ENCODE results near the gene POLN.

The POLN gene

DNA sequence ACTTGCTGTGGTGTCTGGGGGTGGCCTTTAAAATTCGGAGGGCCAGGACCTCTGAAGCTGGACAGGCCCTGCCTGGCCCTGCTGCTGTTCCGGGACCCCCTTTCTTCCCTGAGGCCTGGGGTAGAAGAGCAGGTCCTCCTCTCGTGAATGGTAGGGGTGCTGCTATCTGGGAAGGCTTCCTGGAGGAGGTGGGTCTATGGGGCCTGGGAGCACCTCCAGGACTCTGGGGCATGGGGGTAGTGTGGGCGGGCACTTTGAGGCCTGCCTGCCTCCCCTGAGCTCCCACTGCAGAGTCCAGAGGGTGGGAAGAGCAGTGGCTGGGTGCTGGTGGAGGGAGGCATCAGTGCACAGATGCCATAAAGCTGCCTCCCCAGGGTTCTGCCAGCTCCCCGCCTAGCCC is 24.9 kb upstream of the POLN start:
- DNase-seq (ENCODE audit: low read depth, low spot score), result no peak
- in situ Hi-C loops (cut with HindIII; ENCODE audit: low sequenced_read_pairs), result no loop called here
- no peak overlapping the region for H3K4me3 ChIP-seq (ENCODE audit: low read depth, low read length)
- TF ChIP-seq, protein P1, sequence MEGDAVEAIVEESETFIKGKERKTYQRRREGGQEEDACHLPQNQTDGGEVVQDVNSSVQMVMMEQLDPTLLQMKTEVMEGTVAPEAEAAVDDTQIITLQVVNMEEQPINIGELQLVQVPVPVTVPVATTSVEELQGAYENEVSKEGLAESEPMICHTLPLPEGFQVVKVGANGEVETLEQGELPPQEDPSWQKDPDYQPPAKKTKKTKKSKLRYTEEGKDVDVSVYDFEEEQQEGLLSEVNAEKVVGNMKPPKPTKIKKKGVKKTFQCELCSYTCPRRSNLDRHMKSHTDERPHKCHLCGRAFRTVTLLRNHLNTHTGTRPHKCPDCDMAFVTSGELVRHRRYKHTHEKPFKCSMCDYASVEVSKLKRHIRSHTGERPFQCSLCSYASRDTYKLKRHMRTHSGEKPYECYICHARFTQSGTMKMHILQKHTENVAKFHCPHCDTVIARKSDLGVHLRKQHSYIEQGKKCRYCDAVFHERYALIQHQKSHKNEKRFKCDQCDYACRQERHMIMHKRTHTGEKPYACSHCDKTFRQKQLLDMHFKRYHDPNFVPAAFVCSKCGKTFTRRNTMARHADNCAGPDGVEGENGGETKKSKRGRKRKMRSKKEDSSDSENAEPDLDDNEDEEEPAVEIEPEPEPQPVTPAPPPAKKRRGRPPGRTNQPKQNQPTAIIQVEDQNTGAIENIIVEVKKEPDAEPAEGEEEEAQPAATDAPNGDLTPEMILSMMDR (IDR thresholded peaks at IDR 0.05; ENCODE audit: low read depth, low read length), result no peak

DNA sequence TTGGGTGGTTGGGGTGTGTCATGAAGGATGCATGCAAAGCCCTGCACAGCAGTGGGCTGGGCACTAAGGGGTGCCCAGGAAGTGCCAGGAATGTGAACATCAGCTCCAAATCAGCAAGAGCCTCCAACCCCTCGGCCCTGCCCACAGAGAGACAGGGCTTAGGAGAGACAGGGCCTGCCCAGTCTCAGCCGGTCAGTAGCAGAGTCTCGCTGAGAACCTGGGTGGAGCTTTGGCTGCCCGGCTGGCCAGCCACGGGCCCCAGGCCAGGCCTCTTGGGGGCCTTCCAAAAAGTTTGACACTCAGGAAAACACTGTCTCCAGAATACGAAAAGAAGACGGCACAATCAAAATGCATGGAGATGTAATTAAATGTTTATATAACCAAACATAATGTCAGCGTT is 24.3 kb upstream of the POLN start:
- DNase-seq (ENCODE audit: low read depth, low spot score), result no peak
- TF ChIP-seq, protein P1 (IDR thresholded peaks at IDR 0.05; ENCODE audit: low read depth, low read length), result no peak
- in situ Hi-C loops (cut with HindIII; ENCODE audit: low sequenced_read_pairs), result no loop called here
- H3K4me3 ChIP-seq (ENCODE audit: low read depth, low read length), result no peak overlapping the region

DNA sequence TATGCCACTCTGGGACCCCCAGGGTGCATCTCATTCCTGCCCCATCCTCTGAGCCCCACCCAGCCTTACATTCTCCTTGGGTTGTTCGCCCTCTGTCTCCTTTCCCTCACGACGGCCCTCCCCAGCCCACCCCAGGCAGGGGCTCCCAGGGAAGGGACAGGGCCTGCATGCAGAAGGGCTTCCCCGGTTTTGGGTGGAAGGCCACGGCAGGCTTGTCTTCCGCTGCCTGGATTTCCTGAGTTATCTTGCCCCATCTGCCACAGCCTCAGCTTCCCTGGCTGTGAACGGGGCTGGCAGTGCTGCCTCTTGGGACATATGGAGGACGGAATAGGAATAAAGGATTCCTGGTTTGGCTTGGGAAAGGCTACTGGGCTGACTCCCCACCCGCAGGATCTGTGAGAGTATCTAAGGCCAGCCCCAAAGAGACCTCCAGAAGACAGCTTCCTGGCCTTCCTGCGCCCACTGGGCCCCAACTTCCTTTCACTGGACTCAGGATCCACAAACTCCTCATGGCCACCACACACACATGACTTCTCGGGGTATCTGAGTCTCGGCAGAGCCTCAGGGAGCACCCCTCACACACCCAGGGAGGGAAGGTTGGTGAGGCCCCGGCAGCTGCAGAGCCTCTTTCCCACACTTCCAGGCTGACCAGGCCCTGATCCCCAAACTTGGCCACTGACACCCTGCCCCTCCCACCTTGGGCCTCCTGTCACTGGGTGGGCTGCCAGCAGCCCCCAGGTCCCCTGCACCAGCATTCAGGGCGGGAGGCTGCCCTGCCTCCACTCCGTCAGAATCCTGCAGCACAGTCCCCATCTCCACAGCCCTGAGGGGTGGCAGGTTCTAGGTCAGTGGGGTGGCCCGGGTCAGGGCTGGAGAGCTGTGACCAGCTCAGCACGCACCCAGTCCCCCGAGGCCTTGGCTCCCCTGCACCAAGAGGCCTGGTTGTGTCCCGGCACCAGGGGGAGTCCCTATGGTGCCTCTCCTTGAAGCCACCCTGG is 23.5 kb upstream of the POLN start:
- DNase-seq (ENCODE audit: low read depth, low spot score), result no peak
- in situ Hi-C loops (cut with HindIII; ENCODE audit: low sequenced_read_pairs), result no loop called here
- no peak overlapping the region for H3K4me3 ChIP-seq (ENCODE audit: low read depth, low read length)
- TF ChIP-seq, protein P1 (IDR thresholded peaks at IDR 0.05; ENCODE audit: low read depth, low read length), result no peak

DNA sequence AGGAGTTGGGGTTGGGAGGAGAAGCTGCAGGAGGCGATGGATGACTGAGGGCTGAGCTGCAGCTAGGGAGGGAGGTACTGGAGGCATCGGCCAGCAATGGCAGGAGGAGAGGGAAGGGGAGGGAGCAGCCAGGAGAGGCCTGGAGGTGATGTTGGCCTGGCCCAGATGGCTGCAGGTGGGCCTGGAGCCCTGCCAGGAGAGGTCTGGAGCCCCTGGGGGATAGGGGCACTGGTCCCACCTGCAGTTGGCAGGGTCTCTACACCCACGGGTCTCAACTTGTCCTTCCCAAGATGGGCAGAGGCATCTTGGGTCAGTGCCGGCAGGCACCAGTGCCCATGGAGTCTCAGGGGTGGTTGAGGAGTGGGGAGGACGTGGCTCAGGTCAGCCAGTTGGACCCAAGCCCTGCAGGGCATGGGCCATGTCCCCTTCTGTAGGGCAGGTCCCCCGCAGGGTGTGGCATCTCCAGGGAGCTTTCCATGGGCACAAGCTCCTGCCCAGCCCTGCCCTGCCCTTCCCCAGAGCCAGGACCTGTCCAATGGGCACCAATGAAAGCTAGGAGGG is 22.6 kb upstream of the POLN start:
- no peak for DNase-seq (ENCODE audit: low read depth, low spot score)
- no peak overlapping the region for H3K4me3 ChIP-seq (ENCODE audit: low read depth, low read length)
- TF ChIP-seq, protein P1 (IDR thresholded peaks at IDR 0.05; ENCODE audit: low read depth, low read length), result no peak
- in situ Hi-C loops (cut with HindIII; ENCODE audit: low sequenced_read_pairs), result no loop called here

DNA sequence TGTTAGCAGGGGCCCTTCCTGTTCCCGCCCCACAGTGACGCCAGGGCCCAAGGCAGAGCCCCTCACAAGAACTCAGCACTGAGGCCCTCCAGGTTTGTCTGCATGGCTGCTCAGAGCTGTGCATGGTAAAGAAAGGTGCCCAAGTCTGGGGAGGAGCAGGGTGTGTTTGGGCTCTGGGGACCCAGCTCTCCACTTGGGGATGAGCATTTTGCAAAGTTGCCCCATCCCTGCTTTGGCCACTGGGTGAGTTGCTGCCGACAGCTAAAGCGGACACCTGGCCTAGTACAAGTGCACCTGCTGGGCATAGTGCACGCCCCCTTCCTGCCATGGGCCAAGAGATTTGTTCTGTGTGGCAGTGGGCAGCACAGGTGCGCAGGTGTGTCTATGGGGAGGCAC is 22.0 kb upstream of the POLN start:
- no peak overlapping the region for H3K4me3 ChIP-seq (ENCODE audit: low read depth, low read length)
- TF ChIP-seq, protein P1 (IDR thresholded peaks at IDR 0.05; ENCODE audit: low read depth, low read length), result no peak
- in situ Hi-C loops (cut with HindIII; ENCODE audit: low sequenced_read_pairs), result no loop called here
- DNase-seq (ENCODE audit: low read depth, low spot score), result no peak

DNA sequence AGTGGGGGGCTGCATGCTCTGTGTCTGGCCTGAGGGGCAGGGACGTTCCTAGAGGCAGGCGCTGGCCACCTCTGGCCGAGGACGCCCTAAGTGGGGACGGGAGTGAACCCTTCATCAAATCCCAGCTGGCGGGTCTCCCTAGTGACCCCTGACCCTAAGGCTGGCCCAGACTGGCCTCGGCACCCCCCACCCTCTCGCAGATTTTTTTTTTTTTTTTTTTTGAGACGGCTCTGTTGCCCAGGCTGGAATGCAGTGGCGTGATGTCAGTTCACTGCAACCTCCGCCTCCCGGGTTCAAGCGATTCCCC is 21.0 kb upstream of the POLN start:
- in situ Hi-C loops (cut with HindIII; ENCODE audit: low sequenced_read_pairs), result no loop called here
- TF ChIP-seq, protein P1 (IDR thresholded peaks at IDR 0.05; ENCODE audit: low read depth, low read length), result no peak
- DNase-seq (ENCODE audit: low read depth, low spot score), result no peak
- peak overlapping the region; percentile 54 for H3K4me3 ChIP-seq (ENCODE audit: low read depth, low read length)

Data from astrocyte of the spinal cord (primary cell).